Brain microvascular endothelial cell (primary cell): ENCODE measurements around the gene RIIAD1.

Experiments
- DNase-seq: peaks from one replicate; pipeline ENCODE4 v3.0.0-alpha.2; 2020
- H3K27ac ChIP-seq: fragments of 250-450 bp; sonication (Bioruptor Pico); 2 replicates; pipeline ENCODE4 v1.5.1; 2020; ENCODE audit warnings: mild to moderate bottlenecking, moderate library complexity
- H3K27me3 ChIP-seq: fragments of 250-450 bp; sonication (Bioruptor Pico); replicated peaks from 2 replicates; pipeline ENCODE4 v1.5.1; 2020; ENCODE audit warnings: mild to moderate bottlenecking
- H3K36me3 ChIP-seq: fragments of 250-450 bp; sonication (Bioruptor Pico); replicated peaks from 2 replicates; pipeline ENCODE4 v1.5.1; 2020; ENCODE audit warnings: mild to moderate bottlenecking
- H3K4me3 ChIP-seq: 2 replicates; pipeline ENCODE4 v1.5.1; 2011; ENCODE audit warnings: low read depth, mild to moderate bottlenecking, control low read depth, low read length, moderate library complexity
- CTCF ChIP-seq: IDR thresholded peaks from 2 replicates; pipeline ENCODE4 v1.5.1; 2011; ENCODE audit warnings: low read depth, mild to moderate bottlenecking, moderate library complexity, low read length, control low read depth, inconsistent platforms; ENCODE audit errors: missing control alignments
- in situ Hi-C: cut with HindIII; loops from 2 replicates; pipeline ENCODE4 v1.10.0; 2017; ENCODE audit warnings: low sequenced_read_pairs, low pct_ligation_motif_present

The RIIAD1 gene

GRCh38 chr1:151720554-151720953, 768 bp upstream of the RIIAD1 start:
- H3K27me3 ChIP-seq = peaks cover 54% of the 10 kb centered on the region

GRCh38 chr1:151721788-151722510, 627 bp downstream of the RIIAD1 start:
- TF ChIP-seq CTCF = no peak
- H3K27me3 ChIP-seq = peaks cover 43% of the 10 kb centered on the region
- no peak overlapping the region for H3K27ac ChIP-seq
- in situ Hi-C loops = no loop called here
- H3K4me3 ChIP-seq = peak overlapping the region; percentile 47
- no peak for DNase-seq
- H3K36me3 ChIP-seq = no peaks in the 10 kb centered on the region

More at GRCh38 chr1:151720554-151720953, 768 bp upstream of the RIIAD1 start:
- Histone ChIP-seq H3K4me3 (peak overlapping the region; percentile 35), H3K36me3 (no peaks in the 10 kb centered on the region), H3K27ac (no peak overlapping the region)
- no peak for TF ChIP-seq CTCF
- in situ Hi-C loops = no loop called here
- peak; percentile 12 for DNase-seq

GRCh38 chr1:151723726-151724370, 2.5 kb downstream of the RIIAD1 start:
- Histone ChIP-seq H3K4me3 (no peak overlapping the region), H3K27ac (no peak overlapping the region), H3K36me3 (no peaks in the 10 kb centered on the region), H3K27me3 (peaks cover 32% of the 10 kb centered on the region)
- no peak for DNase-seq
- in situ Hi-C loops = no loop called here
- TF ChIP-seq CTCF = no peak

GRCh38 chr1:151728151-151729054, 7.1 kb downstream of the RIIAD1 start:
- peak; percentile 25 for DNase-seq
- H3K27ac ChIP-seq = no peak overlapping the region
- in situ Hi-C loops = no loop called here
- no peaks in the 10 kb centered on the region for H3K36me3 ChIP-seq
- TF ChIP-seq CTCF = no peak
- H3K27me3 ChIP-seq = peaks cover 11% of the 10 kb centered on the region
- no peak overlapping the region for H3K4me3 ChIP-seq

- Histone ChIP-seq H3K27ac (no peak overlapping the region), H3K27me3 (peaks cover 4% of the 10 kb centered on the region), H3K4me3 (no peak overlapping the region), H3K36me3 (no peaks in the 10 kb centered on the region)
- in situ Hi-C loops = no loop called here
- TF ChIP-seq CTCF = no peak
- DNase-seq = no peak
Measured at GRCh38 chr1:151729157-151729965, 8.0 kb downstream of the RIIAD1 start.
